ENCODE data around the gene DLX4. TPM values are rescaled to one million over a fixed set of nuclear protein-coding genes. Genes with fewer than 3 reads are reported as not detected.

Gene DLX4
- 1.2 TPM for total RNA-seq

GRCh38 chr17:49969134-49969759, at the start of gene DLX4:
Gene DLX4, plus strand, starts transcription at chr17:49969190. Its CDS starts 279 bp downstream, at chr17:49969469.
- no peak for DNase-seq

- no peak for DNase-seq
These were observed 48.8 kb upstream of the DLX4 start for GRCh38 chr17:49920030-49920769.

- DNase-seq, result no peak
These were observed 46.9 kb upstream of the DLX4 start for GRCh38 chr17:49922095-49922494.

- no peak for DNase-seq
These were observed 44.9 kb upstream of the DLX4 start for GRCh38 chr17:49924116-49924515.

- DNase-seq, result no peak
These were observed 44.4 kb upstream of the DLX4 start for GRCh38 chr17:49924589-49924988.

GRCh38 chr17:49925921-49926320, 43.1 kb upstream of the DLX4 start:
- peak; percentile 26 for DNase-seq

- DNase-seq, result no peak
These were observed 42.1 kb upstream of the DLX4 start for GRCh38 chr17:49926886-49927285.

- DNase-seq, result no peak
These were observed 40.7 kb upstream of the DLX4 start for GRCh38 chr17:49928126-49928800.

GRCh38 chr17:49928837-49929475, 40.0 kb upstream of the DLX4 start:
- no peak for DNase-seq

- no peak for DNase-seq
These were observed 38.1 kb upstream of the DLX4 start for GRCh38 chr17:49930880-49931279.

- no peak for DNase-seq
These were observed 37.4 kb upstream of the DLX4 start for GRCh38 chr17:49931416-49932137.

- DNase-seq, result no peak
These were observed 36.8 kb upstream of the DLX4 start for GRCh38 chr17:49932138-49932723.

GRCh38 chr17:49932901-49933300, 36.1 kb upstream of the DLX4 start:
- DNase-seq, result no peak

- no peak for DNase-seq
These were observed 33.3 kb upstream of the DLX4 start for GRCh38 chr17:49935526-49936210.

GRCh38 chr17:49936386-49936785, 32.6 kb upstream of the DLX4 start:
- no peak for DNase-seq

GRCh38 chr17:49939318-49939717, 29.7 kb upstream of the DLX4 start:
- DNase-seq, result no peak

- DNase-seq, result no peak
These were observed 27.6 kb upstream of the DLX4 start for GRCh38 chr17:49941427-49941826.

- no peak for DNase-seq
These were observed 26.0 kb upstream of the DLX4 start for GRCh38 chr17:49942947-49943346.

GRCh38 chr17:49944273-49944870, 24.6 kb upstream of the DLX4 start:
- DNase-seq, result no peak

GRCh38 chr17:49946208-49946607, 22.8 kb upstream of the DLX4 start:
- DNase-seq, result no peak
